Astrocyte (in vitro differentiated cells and primary cell): ENCODE measurements around the gene ANKRD52. TPM values are rescaled to one million over a fixed set of nuclear protein-coding genes. Genes with fewer than 3 reads are reported as not detected.

Source experiments
- DNase-seq: peaks from one replicate; pipeline ENCODE4 v3.0.0-alpha.2; 2010; ENCODE audit warnings: low read depth
- FAIRE-seq: peaks from 2 replicates; lab custom pipeline; 2011; peaks lifted over from hg19 to GRCh38; lab: Jason Lieb, UNC
- H2AFZ ChIP-seq: 2 replicates; pipeline ENCODE4 v1.6.0; 2012; ENCODE audit warnings: low read depth, low read length, inconsistent platforms
- H3K27ac ChIP-seq: 2 replicates; pipeline ENCODE4 v1.5.1; 2011; ENCODE audit warnings: low read depth, low read length, inconsistent platforms
- H3K27me3 ChIP-seq: 2 replicates; pipeline ENCODE4 v1.6.0; 2011; ENCODE audit warnings: low read length, inconsistent platforms; ENCODE audit not compliant: insufficient read depth
- H3K36me3 ChIP-seq: 2 replicates; pipeline ENCODE4 v1.5.1; 2011; ENCODE audit warnings: low read length, inconsistent platforms; ENCODE audit not compliant: insufficient read depth
- H3K4me1 ChIP-seq: 2 replicates; pipeline ENCODE4 v1.5.1; 2011; ENCODE audit warnings: low read length, inconsistent platforms; ENCODE audit not compliant: insufficient read depth
- H3K4me2 ChIP-seq: 2 replicates; pipeline ENCODE4 v1.6.0; 2012; ENCODE audit warnings: low read length, inconsistent platforms
- H3K4me3 ChIP-seq: 2 replicates; pipeline ENCODE4 v1.5.1; 2011; ENCODE audit warnings: low read depth, mild to moderate bottlenecking, low read length, inconsistent platforms; ENCODE audit not compliant: insufficient read depth
- H3K79me2 ChIP-seq: 2 replicates; pipeline ENCODE4 v1.6.0; 2012; ENCODE audit warnings: mild to moderate bottlenecking, low read length, inconsistent platforms; ENCODE audit not compliant: insufficient read depth
- H3K9ac ChIP-seq: 2 replicates; pipeline ENCODE4 v1.6.0; 2012; ENCODE audit warnings: mild to moderate bottlenecking, low read length, inconsistent platforms
- H3K9me3 ChIP-seq: 2 replicates; pipeline ENCODE4 v1.5.1; 2012; ENCODE audit warnings: low read depth, mild to moderate bottlenecking, low read length, inconsistent platforms; ENCODE audit not compliant: insufficient read depth
- H4K20me1 ChIP-seq: 2 replicates; pipeline ENCODE4 v1.6.0; 2012; ENCODE audit warnings: low read length, inconsistent platforms; ENCODE audit not compliant: insufficient read depth
- H3K27ac Mint-ChIP-seq: one replicate; pipeline ENCODE4 v1.8.0; 2021; ENCODE audit warnings: mild to moderate bottlenecking, mixed read lengths; ENCODE audit not compliant: unreplicated experiment
- H3K27me3 Mint-ChIP-seq: one replicate; pipeline ENCODE4 v1.8.0; 2021; ENCODE audit warnings: low read depth, mixed read lengths; ENCODE audit not compliant: unreplicated experiment
- H3K36me3 Mint-ChIP-seq: one replicate; pipeline ENCODE4 v1.8.0; 2021; ENCODE audit warnings: low read depth, mixed read lengths; ENCODE audit not compliant: unreplicated experiment
- H3K4me1 Mint-ChIP-seq: one replicate; pipeline ENCODE4 v1.8.0; 2021; ENCODE audit warnings: low read depth, mixed read lengths; ENCODE audit not compliant: unreplicated experiment
- H3K4me3 Mint-ChIP-seq: one replicate; pipeline ENCODE4 v1.8.0; 2021; ENCODE audit warnings: mild to moderate bottlenecking, moderate library complexity, mixed read lengths; ENCODE audit not compliant: unreplicated experiment
- H3K9me3 Mint-ChIP-seq: one replicate; pipeline ENCODE4 v1.8.0; 2021; ENCODE audit warnings: mild to moderate bottlenecking, mixed read lengths; ENCODE audit not compliant: unreplicated experiment
- EZH2 ChIP-seq: IDR thresholded peaks from 2 replicates; pipeline ENCODE4 v1.6.1; 2012; ENCODE audit warnings: mild to moderate bottlenecking, low read length, inconsistent platforms; ENCODE audit not compliant: insufficient read depth
- total RNA-seq: library from RNA; stranded (reverse); gene quantifications from 2 replicates; pipeline ENCODE4 v1.2.1, GENCODE V29; 2021
- TF ChIP-seq, protein P1 (sequence below): IDR thresholded peaks from 2 replicates; pipeline ENCODE4 v1.5.1; 2011; ENCODE audit warnings: low read depth, mild to moderate bottlenecking, inconsistent platforms, low read length, moderate library complexity; ENCODE audit not compliant: insufficient read depth

The ANKRD52 gene
- total RNA-seq, 1 donor from 2014 or later, result 105 TPM

DNA sequence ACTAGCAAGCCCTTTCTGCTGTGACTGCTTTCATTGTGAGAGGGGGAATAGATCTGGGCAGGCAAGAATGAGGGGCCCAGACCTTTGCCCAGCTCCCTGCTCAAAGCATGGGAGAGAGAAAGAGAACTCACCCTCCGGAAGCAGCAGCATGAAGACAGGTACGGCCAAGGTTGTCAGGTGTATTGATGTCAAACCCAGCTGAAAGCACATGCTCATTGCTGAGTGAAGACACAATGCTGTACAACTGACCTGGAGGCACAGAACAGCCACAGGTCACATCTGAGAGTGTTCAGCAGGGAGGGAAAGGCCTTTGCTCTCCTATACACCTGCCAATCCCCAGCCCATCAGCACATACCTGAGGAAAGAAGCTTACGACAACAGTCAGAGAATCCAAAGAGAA lies 5.5 kb downstream of the ANKRD52 start:
- Mint-ChIP-seq H3K4me1 (peaks cover 15% of the 10 kb centered on the region), H3K36me3 (peaks cover 28% of the 10 kb centered on the region), H3K4me3 (no peak overlapping the region), H3K27ac (no peak overlapping the region), H3K27me3 (no peaks in the 10 kb centered on the region), H3K9me3 (no peaks in the 10 kb centered on the region)
- no peak for TF ChIP-seq EZH2
- TF ChIP-seq, protein P1, sequence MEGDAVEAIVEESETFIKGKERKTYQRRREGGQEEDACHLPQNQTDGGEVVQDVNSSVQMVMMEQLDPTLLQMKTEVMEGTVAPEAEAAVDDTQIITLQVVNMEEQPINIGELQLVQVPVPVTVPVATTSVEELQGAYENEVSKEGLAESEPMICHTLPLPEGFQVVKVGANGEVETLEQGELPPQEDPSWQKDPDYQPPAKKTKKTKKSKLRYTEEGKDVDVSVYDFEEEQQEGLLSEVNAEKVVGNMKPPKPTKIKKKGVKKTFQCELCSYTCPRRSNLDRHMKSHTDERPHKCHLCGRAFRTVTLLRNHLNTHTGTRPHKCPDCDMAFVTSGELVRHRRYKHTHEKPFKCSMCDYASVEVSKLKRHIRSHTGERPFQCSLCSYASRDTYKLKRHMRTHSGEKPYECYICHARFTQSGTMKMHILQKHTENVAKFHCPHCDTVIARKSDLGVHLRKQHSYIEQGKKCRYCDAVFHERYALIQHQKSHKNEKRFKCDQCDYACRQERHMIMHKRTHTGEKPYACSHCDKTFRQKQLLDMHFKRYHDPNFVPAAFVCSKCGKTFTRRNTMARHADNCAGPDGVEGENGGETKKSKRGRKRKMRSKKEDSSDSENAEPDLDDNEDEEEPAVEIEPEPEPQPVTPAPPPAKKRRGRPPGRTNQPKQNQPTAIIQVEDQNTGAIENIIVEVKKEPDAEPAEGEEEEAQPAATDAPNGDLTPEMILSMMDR, result no peak
- FAIRE-seq (no peak), DNase-seq (no peak)
- H3K79me2 ChIP-seq, result peaks cover 56% of the 10 kb centered on the region
- H2AFZ ChIP-seq, result no peak overlapping the region
- H4K20me1 ChIP-seq, result peaks cover 73% of the 10 kb centered on the region
- H3K4me3 ChIP-seq, result no peak overlapping the region
- no peaks in the 10 kb centered on the region for H3K27me3 ChIP-seq
- H3K36me3 ChIP-seq, result peaks cover 65% of the 10 kb centered on the region
- H3K4me2 ChIP-seq, result no peak overlapping the region
- no peaks in the 10 kb centered on the region for H3K9me3 ChIP-seq
- peaks cover 17% of the 10 kb centered on the region for H3K4me1 ChIP-seq
- no peak overlapping the region for H3K9ac ChIP-seq
- H3K27ac ChIP-seq, result no peak overlapping the region

DNA sequence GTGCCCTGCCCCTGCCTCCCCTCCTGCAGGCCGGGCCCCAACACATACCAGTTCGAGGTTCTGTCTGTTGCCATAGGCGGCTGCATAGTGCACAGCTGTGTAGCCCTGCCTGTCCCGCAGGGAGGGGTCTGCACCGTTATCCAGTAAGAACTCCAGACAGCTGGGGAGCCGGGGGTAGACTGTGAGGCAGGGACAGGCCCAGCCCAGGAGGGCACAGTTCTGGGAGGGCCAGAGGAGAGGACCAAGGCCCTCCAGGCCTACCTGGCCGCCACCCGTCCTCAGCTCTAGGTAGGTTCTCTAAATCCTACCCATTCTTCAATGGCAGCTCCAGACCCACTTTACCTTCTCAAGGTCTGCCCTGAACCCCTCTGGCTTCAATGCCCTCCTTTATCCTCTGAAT lies 9.5 kb downstream of the ANKRD52 start:
- DNase-seq (no peak), FAIRE-seq (no peak)
- Histone ChIP-seq H3K4me3 (no peak overlapping the region), H3K9me3 (no peaks in the 10 kb centered on the region), H3K79me2 (peaks cover 22% of the 10 kb centered on the region), H3K4me2 (no peak overlapping the region), H3K27me3 (no peaks in the 10 kb centered on the region), H3K9ac (no peak overlapping the region), H4K20me1 (peaks cover 66% of the 10 kb centered on the region), H2AFZ (no peak overlapping the region), H3K27ac (no peak overlapping the region), H3K36me3 (peaks cover 65% of the 10 kb centered on the region), H3K4me1 (no peaks in the 10 kb centered on the region)
- Mint-ChIP-seq H3K9me3 (no peaks in the 10 kb centered on the region), H3K27me3 (no peaks in the 10 kb centered on the region), H3K27ac (no peak overlapping the region), H3K4me3 (peak overlapping the region; percentile 64), H3K36me3 (peaks cover 27% of the 10 kb centered on the region), H3K4me1 (peaks cover 11% of the 10 kb centered on the region)
- TF ChIP-seq EZH2, result no peak
- TF ChIP-seq, protein P1, result no peak

DNA sequence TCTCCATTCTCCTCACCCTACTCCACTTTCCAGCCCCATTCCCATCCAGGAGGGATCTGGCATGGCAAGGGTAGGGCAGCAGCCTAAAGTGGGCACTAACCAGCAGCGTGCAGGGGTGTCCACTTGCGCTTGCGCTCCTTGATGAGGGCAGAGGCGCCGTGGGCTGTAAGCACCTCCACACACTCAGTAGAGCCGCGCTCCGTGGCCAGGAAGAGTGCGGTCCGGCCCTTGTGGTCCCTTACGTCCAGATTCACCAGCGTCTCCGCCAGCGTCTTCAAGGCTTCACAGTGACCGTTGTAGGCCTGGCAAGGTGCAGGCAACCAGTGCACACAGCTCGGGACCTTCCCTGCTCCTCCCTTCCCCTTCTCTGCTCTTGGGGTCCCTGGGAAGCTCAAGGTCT lies 10.3 kb downstream of the ANKRD52 start:
- Mint-ChIP-seq H3K4me1 (peaks cover 16% of the 10 kb centered on the region), H3K4me3 (no peak overlapping the region), H3K27ac (peak overlapping the region; percentile 47), H3K36me3 (peaks cover 25% of the 10 kb centered on the region), H3K9me3 (no peaks in the 10 kb centered on the region), H3K27me3 (no peaks in the 10 kb centered on the region)
- Histone ChIP-seq H3K4me2 (no peak overlapping the region), H3K4me3 (no peak overlapping the region), H3K9me3 (no peaks in the 10 kb centered on the region), H3K27me3 (no peaks in the 10 kb centered on the region), H3K27ac (no peak overlapping the region), H2AFZ (no peak overlapping the region), H3K36me3 (peaks cover 57% of the 10 kb centered on the region), H3K9ac (no peak overlapping the region), H4K20me1 (peaks cover 60% of the 10 kb centered on the region), H3K4me1 (no peaks in the 10 kb centered on the region), H3K79me2 (peaks cover 14% of the 10 kb centered on the region)
- FAIRE-seq, result no peak
- DNase-seq, result no peak
- no peak for TF ChIP-seq EZH2
- TF ChIP-seq, protein P1, result no peak
